Keratinocyte (primary cell): ENCODE measurements around the gene DLK2. TPM values are rescaled to one million over a fixed set of nuclear protein-coding genes. Genes with fewer than 3 reads are reported as not detected.

Experiments used
- DNase-seq: peaks from one replicate; pipeline ENCODE4 v3.0.0-alpha.2; 2011; ENCODE audit warnings: low read depth, missing footprints, low spot score
- FAIRE-seq: peaks from 2 replicates; lab custom pipeline; 2011; peaks lifted over from hg19 to GRCh38; lab: Jason Lieb, UNC
- H2AFZ ChIP-seq: 2 replicates; pipeline ENCODE4 v1.6.0; 2012; ENCODE audit warnings: low read length, control low read depth, inconsistent platforms; ENCODE audit not compliant: control insufficient read depth
- H3K27ac ChIP-seq: 2 replicates; pipeline ENCODE4 v1.5.1; 2011; ENCODE audit warnings: low read length; ENCODE audit not compliant: control insufficient read depth, insufficient read depth
- H3K27me3 ChIP-seq: 3 replicates; pipeline ENCODE4 v1.6.0; 2011; ENCODE audit warnings: low read length; ENCODE audit not compliant: control insufficient read depth, insufficient read depth; ENCODE audit errors: extremely low read depth
- H3K36me3 ChIP-seq, 2 experiments: 2 replicates in 1 of 2; 3 replicates in 1 of 2; pipeline ENCODE4 v1.5.1; 2011; ENCODE audit warnings: low read length in 2 of 2, mild to moderate bottlenecking in 1 of 2; ENCODE audit not compliant: control insufficient read depth in 2 of 2, insufficient read depth in 2 of 2; ENCODE audit errors: extremely low read depth in 1 of 2
- H3K4me1 ChIP-seq: 3 replicates; pipeline ENCODE4 v1.5.1; 2011; ENCODE audit warnings: low read length; ENCODE audit not compliant: control insufficient read depth, insufficient read depth; ENCODE audit errors: extremely low read depth
- H3K4me2 ChIP-seq: 3 replicates; pipeline ENCODE4 v1.6.0; 2011; ENCODE audit warnings: low read depth, low read length; ENCODE audit not compliant: control insufficient read depth, insufficient read depth; ENCODE audit errors: extremely low read depth
- H3K4me3 ChIP-seq, 3 experiments: fragments of 200-600 bp in 1 of 3; sonication (generic) in 1 of 3; 2 replicates in 2 of 3; 3 replicates in 1 of 3; pipeline ENCODE4 v1.5.1; 2011 to 2016; ENCODE audit warnings: low read length in 3 of 3, mild to moderate bottlenecking in 3 of 3, control low read depth in 2 of 3, inconsistent platforms in 1 of 3, low read depth in 1 of 3, mixed read lengths in 1 of 3, mixed run types in 1 of 3, moderate library complexity in 1 of 3; ENCODE audit not compliant: control insufficient read depth in 2 of 3, insufficient read depth in 2 of 3; ENCODE audit errors: extremely low read depth in 1 of 3
- H3K79me2 ChIP-seq: 2 replicates; pipeline ENCODE4 v1.6.0; 2012; ENCODE audit warnings: low read length; ENCODE audit not compliant: control insufficient read depth, insufficient read depth
- H3K9ac ChIP-seq: 3 replicates; pipeline ENCODE4 v1.6.0; 2011; ENCODE audit warnings: low read length; ENCODE audit not compliant: control insufficient read depth, insufficient read depth; ENCODE audit errors: extremely low read depth
- H3K9me1 ChIP-seq: 3 replicates; pipeline ENCODE4 v1.6.0; 2011; ENCODE audit warnings: low read length; ENCODE audit not compliant: control insufficient read depth, insufficient read depth; ENCODE audit errors: extremely low read depth
- H3K9me3 ChIP-seq: 2 replicates; pipeline ENCODE4 v1.5.1; 2012; ENCODE audit warnings: low read depth, low read length; ENCODE audit not compliant: control insufficient read depth
- H4K20me1 ChIP-seq: 3 replicates; pipeline ENCODE4 v1.6.0; 2011; ENCODE audit warnings: low read length; ENCODE audit not compliant: control insufficient read depth, insufficient read depth; ENCODE audit errors: extremely low read depth
- CTCF ChIP-seq, 3 experiments: IDR thresholded peaks in 1 of 3; conservative IDR thresholded peaks in 1 of 3; optimal IDR thresholded peaks in 1 of 3; 2 replicates in 2 of 3; 3 replicates in 1 of 3; pipeline versions ENCODE3 to v1.5.1; 2011; ENCODE audit warnings: low read length in 3 of 3, mild to moderate bottlenecking in 3 of 3, moderate library complexity in 2 of 3, control low read depth in 1 of 3, inconsistent platforms in 1 of 3; ENCODE audit not compliant: insufficient read depth in 2 of 3; ENCODE audit errors: extremely low read depth in 1 of 3
- EZH2 ChIP-seq: IDR thresholded peaks from one replicate; pipeline ENCODE4 v1.6.1; 2012; ENCODE audit warnings: inconsistent platforms, mild to moderate bottlenecking, low read length, moderate library complexity
- dilution Hi-C: fragments of 300-500 bp; cut with MboI; formaldehyde crosslinking; loops from one replicate; pipeline ENCODE4 v1.7.0; 2020; ENCODE audit warnings: low sequenced_read_pairs; ENCODE audit not compliant: extremely low pct_ligation_motif_present
- polyA plus RNA-seq, 5 experiments: library from polyadenylated mRNA; depleted of rRNA in 3 of 5; stranded (reverse) in 3 of 5; stranded (forward) in 1 of 5; unstranded in 1 of 5; fragments of >200 nt; gene quantifications; 1 replicate in 1 of 5; 2 replicates in 3 of 5; 3 replicates in 1 of 5; pipeline versions ENCODE4 v1.2.1 to v1.2.3, GENCODE V29; 2011 to 2012; ENCODE audit warnings: missing spikeins in 2 of 5, low read depth in 1 of 5, low replicate concordance in 1 of 5

Gene DLK2
- polyA plus RNA-seq, 1 donor (not counting 4 experiments of a cell fraction or from before 2014, with no cell fraction given), result 19.8 TPM

DNA sequence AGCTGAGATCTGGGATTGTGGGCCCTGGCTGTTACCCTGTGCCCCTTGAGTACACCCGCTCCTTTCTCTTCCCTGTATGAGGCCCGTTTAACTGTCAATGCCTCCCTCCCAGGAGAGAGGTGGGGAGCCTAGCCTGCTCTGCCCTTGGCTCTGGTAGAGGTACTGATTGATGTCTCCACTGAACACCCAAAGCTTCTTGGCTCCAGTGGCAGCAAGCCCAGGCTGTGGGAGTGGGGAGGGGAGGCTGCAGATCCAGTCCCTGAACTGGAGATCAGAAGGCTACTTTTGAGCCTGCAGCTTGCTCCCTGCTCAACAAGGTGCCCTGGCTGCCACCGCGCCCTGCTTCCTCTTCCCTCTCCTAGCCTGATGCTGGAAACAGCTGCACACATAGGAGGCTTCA, 47.3 kb upstream of the DLK2 start:
- Histone ChIP-seq H3K4me3 (no peak overlapping the region), H2AFZ (no peak overlapping the region), H3K4me1 (peaks cover 4% of the 10 kb centered on the region), H3K27me3 (no peaks in the 10 kb centered on the region), H3K9me1 (no peaks in the 10 kb centered on the region), H3K79me2 (no peaks in the 10 kb centered on the region), H3K36me3 (peaks cover 47 to 57% of the 10 kb centered on the region in 2 experiments), H3K4me2 (no peak overlapping the region), H4K20me1 (no peaks in the 10 kb centered on the region), H3K27ac (no peak overlapping the region), H3K9ac (no peak overlapping the region), H3K9me3 (no peaks in the 10 kb centered on the region)
- DNase-seq (no peak), FAIRE-seq (no peak)
- dilution Hi-C loops, result no loop called here
- TF ChIP-seq EZH2 (no peak), CTCF (optimal IDR thresholded peaks at IDR 0.05 in 1 of 3, IDR thresholded peaks at IDR 0.05 in 1 of 3, conservative IDR thresholded peaks at IDR 0.05 in 1 of 3; ENCODE audit: extremely low read depth in 1 of 3, insufficient read depth in 2 of 3, low read length in 3 of 3) (no peak)

- Histone ChIP-seq H2AFZ (no peak overlapping the region), H3K36me3 (peaks cover 50 to 64% of the 10 kb centered on the region in 2 experiments), H3K27me3 (no peaks in the 10 kb centered on the region), H3K9me1 (no peaks in the 10 kb centered on the region), H3K9ac (no peak overlapping the region), H3K4me3 (no peak overlapping the region), H4K20me1 (no peaks in the 10 kb centered on the region), H3K4me1 (peaks cover 14% of the 10 kb centered on the region), H3K79me2 (peaks cover 2% of the 10 kb centered on the region), H3K4me2 (no peak overlapping the region), H3K27ac (no peak overlapping the region), H3K9me3 (no peaks in the 10 kb centered on the region)
- FAIRE-seq (no peak), DNase-seq (no peak)
- dilution Hi-C loops, result no loop called here
- TF ChIP-seq EZH2 (no peak), CTCF (optimal IDR thresholded peaks at IDR 0.05 in 1 of 3, IDR thresholded peaks at IDR 0.05 in 1 of 3, conservative IDR thresholded peaks at IDR 0.05 in 1 of 3; ENCODE audit: extremely low read depth in 1 of 3, insufficient read depth in 2 of 3, low read length in 3 of 3) (no peak)
Observed at GRCh38 chr6:43500921-43501320, 45.6 kb upstream of the DLK2 start.
